Activated CD4-positive, alpha-beta T cell treated with anti-CD3 and anti-CD28 coated beads, Interleukin-2, amount 50 U/mL, for 1 hour (primary cell): Measurements from ENCODE around the gene SLC26A8.
"Not testable (repeated sequence)": the region's sequence is repeated elsewhere in the genome, so short reads cannot be mapped to it uniquely, and the experiment has no call there.

Experiments
- DNase-seq: peaks from one replicate; pipeline ENCODE4 v3.0.0-alpha.2; 2020

SLC26A8 gene

GRCh38 chr6:35936681-35937359 is 87.6 kb downstream of the SLC26A8 start:
- no peak for DNase-seq

GRCh38 chr6:35935469-35935868 is 89.0 kb downstream of the SLC26A8 start:
- DNase-seq, result no peak

- no peak for DNase-seq
Observed at GRCh38 chr6:35933844-35934243, 90.6 kb downstream of the SLC26A8 start.

GRCh38 chr6:35931873-35932272 is 92.6 kb downstream of the SLC26A8 start:
- not testable (repeated sequence) for DNase-seq

GRCh38 chr6:35931120-35931561 is 93.3 kb downstream of the SLC26A8 start:
- DNase-seq, result no peak

- DNase-seq, result no peak
Observed at GRCh38 chr6:35929601-35930000, 94.8 kb downstream of the SLC26A8 start.

- DNase-seq, result no peak
Observed at GRCh38 chr6:35926509-35927215, 97.8 kb downstream of the SLC26A8 start.

- DNase-seq, result no peak
Observed at GRCh38 chr6:35925961-35926360, 98.5 kb downstream of the SLC26A8 start.

- no peak for DNase-seq
Observed at GRCh38 chr6:35924146-35924545, 100.3 kb downstream of the SLC26A8 start.

GRCh38 chr6:35922139-35922554 is 102.3 kb downstream of the SLC26A8 start:
- no peak for DNase-seq

- DNase-seq, result peak; percentile 78
Observed at GRCh38 chr6:35920793-35921732, 103.4 kb downstream of the SLC26A8 start, which contains the start of gene SRPK1. TSS of gene SRPK1 (minus strand) at chr6:35921098. CDS start at chr6:35921056, 42 bp downstream.

- peak; percentile 55 for DNase-seq
Observed at GRCh38 chr6:35919827-35920751, 104.4 kb downstream of the SLC26A8 start.

- DNase-seq, result no peak
Observed at GRCh38 chr6:35919085-35919826, 105.2 kb downstream of the SLC26A8 start.

GRCh38 chr6:35916893-35917292 is 107.5 kb downstream of the SLC26A8 start:
- DNase-seq, result not testable (repeated sequence)

- no peak for DNase-seq
Observed at GRCh38 chr6:35916056-35916455, 108.4 kb downstream of the SLC26A8 start.

- DNase-seq, result no peak
Observed at GRCh38 chr6:35914536-35914935, 109.9 kb downstream of the SLC26A8 start.

GRCh38 chr6:35911871-35912653 is 112.4 kb downstream of the SLC26A8 start:
- no peak for DNase-seq

- not testable (repeated sequence) for DNase-seq
Observed at GRCh38 chr6:35909571-35909970, 114.9 kb downstream of the SLC26A8 start.

GRCh38 chr6:35908753-35909401 is 115.6 kb downstream of the SLC26A8 start:
- not testable (repeated sequence) for DNase-seq

- no peak for DNase-seq
Observed at GRCh38 chr6:35907750-35908149, 116.7 kb downstream of the SLC26A8 start.
